Neural cell (in vitro differentiated cells): ENCODE data around the gene CHML. TPM values are rescaled to one million over a fixed set of nuclear protein-coding genes. Genes with fewer than 3 reads are reported as not detected.

ENCODE experiments used
- H2AFZ ChIP-seq: fragments of 200-600, 300-800 bp; sonication (generic), shearing (Covaris generic); 2 replicates; pipeline ENCODE4 v1.6.0; 2014; ENCODE audit warnings: low read depth, mild to moderate bottlenecking, antibody characterized with exemption, low read length, moderate library complexity
- H3F3A ChIP-seq: fragments of 200-600 bp; shearing (Covaris generic); 2 replicates; pipeline ENCODE4 v1.6.1; 2016; ENCODE audit warnings: mild to moderate bottlenecking, moderate library complexity, mixed read lengths, antibody characterized with exemption, low read length; ENCODE audit not compliant: insufficient read depth, poor library complexity, severe bottlenecking
- H3K27ac ChIP-seq: fragments of 200-600, 300-800 bp; sonication (generic), shearing (Covaris generic); 2 replicates; pipeline ENCODE4 v1.5.1; 2014; ENCODE audit warnings: mild to moderate bottlenecking, low read length, moderate library complexity
- H3K27me3 ChIP-seq: fragments of 300-800, 200-600 bp; sonication (generic), shearing (Covaris generic); 2 replicates; pipeline ENCODE4 v1.6.0; 2014; ENCODE audit warnings: mild to moderate bottlenecking, low read depth, low read length, moderate library complexity; ENCODE audit not compliant: insufficient read depth
- H3K36me3 ChIP-seq: fragments of 300-800, 200-600 bp; sonication (generic), shearing (Covaris generic); 2 replicates; pipeline ENCODE4 v1.5.1; 2014; ENCODE audit warnings: mild to moderate bottlenecking, antibody characterized with exemption, low read length, moderate library complexity; ENCODE audit not compliant: insufficient read depth
- H3K4me2 ChIP-seq: fragments of 300-800, 200-600 bp; sonication (generic), shearing (Covaris generic); 2 replicates; pipeline ENCODE4 v1.6.0; 2014; ENCODE audit warnings: mild to moderate bottlenecking, low read length
- H3K4me3 ChIP-seq: fragments of 300-800, 200-600 bp; sonication (generic), shearing (Covaris generic); 2 replicates; pipeline ENCODE4 v1.5.1; 2014; ENCODE audit warnings: mild to moderate bottlenecking, low read length, moderate library complexity
- H3K79me2 ChIP-seq: fragments of 200-600 bp; shearing (Covaris generic); replicated peaks from 2 replicates; pipeline ENCODE4 v1.6.0; 2014; ENCODE audit warnings: mild to moderate bottlenecking, low read length, moderate library complexity; ENCODE audit not compliant: insufficient read depth
- H3K9ac ChIP-seq: fragments of 300-800, 200-600 bp; sonication (generic), shearing (Covaris generic); 2 replicates; pipeline ENCODE4 v1.6.1; 2016; ENCODE audit warnings: mild to moderate bottlenecking, low read length, mixed read lengths
- H3K9me2 ChIP-seq: fragments of 200-600 bp; shearing (Covaris generic); 2 replicates; pipeline ENCODE4 v1.6.1; 2016; ENCODE audit warnings: mild to moderate bottlenecking, low read length, mixed read lengths; ENCODE audit not compliant: insufficient read depth
- H3K9me3 ChIP-seq: fragments of 200-600, 300-800 bp; sonication (generic), shearing (Covaris generic); 2 replicates; pipeline ENCODE4 v1.6.1; 2016; ENCODE audit warnings: mild to moderate bottlenecking, mixed run types, low read length, moderate library complexity, mixed read lengths
- H4K20me1 ChIP-seq: fragments of 200-600 bp; shearing (Covaris generic); 2 replicates; pipeline ENCODE4 v1.6.1; 2016; ENCODE audit warnings: mild to moderate bottlenecking, mixed run types; ENCODE audit not compliant: insufficient read depth
- CTCF ChIP-seq: fragments of 450-650 bp; IDR thresholded peaks from 2 replicates; pipeline ENCODE4 v1.5.1; 2014; ENCODE audit warnings: antibody characterized with exemption, mild to moderate bottlenecking, moderate library complexity; ENCODE audit not compliant: poor library complexity, severe bottlenecking
- EP300 ChIP-seq: fragments of 450-650 bp; conservative IDR thresholded peaks from 2 replicates; pipeline ENCODE4 v1.6.1; 2014; ENCODE audit warnings: antibody characterized with exemption, mild to moderate bottlenecking, moderate library complexity; ENCODE audit not compliant: poor library complexity, severe bottlenecking
- EZH2 ChIP-seq: fragments of 200-600, 300-800 bp; shearing (Covaris generic), sonication (generic); IDR thresholded peaks from 2 replicates; pipeline ENCODE4 v1.6.1; 2014; ENCODE audit warnings: antibody characterized with exemption, low read length, borderline replicate concordance, mild to moderate bottlenecking; ENCODE audit not compliant: insufficient read depth, poor library complexity, severe bottlenecking
- MXI1 ChIP-seq: fragments of 450-650 bp; conservative IDR thresholded peaks from 2 replicates; pipeline ENCODE4 v1.6.1; 2014; ENCODE audit warnings: antibody characterized with exemption, mild to moderate bottlenecking; ENCODE audit not compliant: poor library complexity, severe bottlenecking
- POLR2AphosphoS5 ChIP-seq: IDR thresholded peaks from 2 replicates; pipeline ENCODE4 v1.6.1; 2012
- RAD21 ChIP-seq: fragments of 450-650 bp; conservative IDR thresholded peaks from 2 replicates; pipeline ENCODE4 v1.6.1; 2014; ENCODE audit warnings: antibody characterized with exemption, mild to moderate bottlenecking, moderate library complexity
- REST ChIP-seq: IDR thresholded peaks from 2 replicates; pipeline ENCODE4 v1.6.1; 2012; ENCODE audit warnings: borderline replicate concordance
- SMC3 ChIP-seq: fragments of 450-650 bp; conservative IDR thresholded peaks from 2 replicates; pipeline ENCODE4 v1.6.1; 2014; ENCODE audit warnings: antibody characterized with exemption, mild to moderate bottlenecking, moderate library complexity; ENCODE audit not compliant: poor library complexity
- TAF1 ChIP-seq: IDR thresholded peaks from 2 replicates; pipeline ENCODE4 v1.6.1; 2012; ENCODE audit warnings: low read depth
- polyA plus RNA-seq: library from polyadenylated mRNA; depleted of rRNA; stranded (reverse); fragments of >200 nt; gene quantifications from 2 replicates; pipeline ENCODE4 v1.2.3, GENCODE V29; 2014

The CHML gene
- polyA plus RNA-seq, 1 donor from 2014 or later = 18.5 TPM

- Histone ChIP-seq H4K20me1 (no peaks in the 10 kb centered on the region), H3K9me2 (no peaks in the 10 kb centered on the region), H3K27me3 (no peaks in the 10 kb centered on the region), H3K36me3 (peaks cover 13% of the 10 kb centered on the region), H2AFZ (no peak overlapping the region), H3K9me3 (no peaks in the 10 kb centered on the region), H3K79me2 (peaks cover 8% of the 10 kb centered on the region), H3K9ac (no peak overlapping the region), H3K27ac (no peak overlapping the region), H3F3A (no peaks in the 10 kb centered on the region), H3K4me2 (no peak overlapping the region), H3K4me3 (no peak overlapping the region)
- TF ChIP-seq REST = no peak
- no peak for TF ChIP-seq SMC3
- no peak for TF ChIP-seq TAF1
- no peak for TF ChIP-seq RAD21
- no peak for TF ChIP-seq POLR2AphosphoS5
These were observed 8.5 kb downstream of the CHML start for GRCh38 chr1:241631674-241632073.

GRCh38 chr1:241630899-241631298 is 9.3 kb downstream of the CHML start:
- Histone ChIP-seq H2AFZ (no peak overlapping the region), H3K4me2 (no peak overlapping the region), H4K20me1 (no peaks in the 10 kb centered on the region), H3K79me2 (peaks cover 8% of the 10 kb centered on the region), H3F3A (no peaks in the 10 kb centered on the region), H3K9ac (no peak overlapping the region), H3K27ac (no peak overlapping the region), H3K27me3 (no peaks in the 10 kb centered on the region), H3K9me2 (no peaks in the 10 kb centered on the region), H3K4me3 (no peak overlapping the region), H3K9me3 (no peaks in the 10 kb centered on the region), H3K36me3 (peaks cover 13% of the 10 kb centered on the region)
- TF ChIP-seq EZH2 (no peak), MXI1 (no peak)

- no peaks in the 10 kb centered on the region for H4K20me1 ChIP-seq
- no peaks in the 10 kb centered on the region for H3K9me3 ChIP-seq
- H3K36me3 ChIP-seq = peaks cover 12% of the 10 kb centered on the region
- no peak overlapping the region for H3K27ac ChIP-seq
- TF ChIP-seq SMC3 = no peak
- TF ChIP-seq REST = no peak
- TF ChIP-seq EP300 = no peak
- no peak for TF ChIP-seq TAF1
- no peak for TF ChIP-seq EZH2
- no peak for TF ChIP-seq POLR2AphosphoS5
- no peak for TF ChIP-seq CTCF
- TF ChIP-seq MXI1 = no peak
- no peak for TF ChIP-seq RAD21
- H3K79me2 ChIP-seq = peaks cover 8% of the 10 kb centered on the region
- H3K9me2 ChIP-seq = no peaks in the 10 kb centered on the region
- H3K9ac ChIP-seq = no peak overlapping the region
- H3K4me2 ChIP-seq = no peak overlapping the region
- H2AFZ ChIP-seq = no peak overlapping the region
- H3F3A ChIP-seq = no peaks in the 10 kb centered on the region
- no peak overlapping the region for H3K4me3 ChIP-seq
- H3K27me3 ChIP-seq = no peaks in the 10 kb centered on the region
These were observed 9.7 kb downstream of the CHML start for GRCh38 chr1:241630476-241630875.
